CD4-positive, alpha-beta T cell treated with Interferon alpha-2 for 1 hour (primary cell): ENCODE measurements around the gene ZNF628.

Experiments used
- DNase-seq, 2 donors: peaks; one replicate each; pipeline ENCODE4 v3.0.0-alpha.2; 2020 to 2022

ZNF628 gene

GRCh38 chr19:55451163-55451964 is 25.1 kb upstream of the ZNF628 start:
- no peak for DNase-seq

GRCh38 chr19:55451965-55452748 is 24.3 kb upstream of the ZNF628 start:
- peak; percentile 43 to 47 for DNase-seq

- peak; percentile 50 to 57 for DNase-seq
These were observed 23.6 kb upstream of the ZNF628 start for GRCh38 chr19:55452749-55453346.

- DNase-seq = no peak
These were observed 22.7 kb upstream of the ZNF628 start for GRCh38 chr19:55453511-55454260.

- DNase-seq = peak; percentile 43 to 59
These were observed 21.6 kb upstream of the ZNF628 start for GRCh38 chr19:55454787-55455243.

- DNase-seq = no peak
These were observed 20.7 kb upstream of the ZNF628 start for GRCh38 chr19:55455576-55456235.

GRCh38 chr19:55456347-55456746 is 20.1 kb upstream of the ZNF628 start:
- no peak for DNase-seq

- DNase-seq = no peak
These were observed 18.5 kb upstream of the ZNF628 start for GRCh38 chr19:55457683-55458457.

GRCh38 chr19:55459551-55459949 is 16.9 kb upstream of the ZNF628 start:
- no peak for DNase-seq

- DNase-seq = no peak
These were observed 16.3 kb upstream of the ZNF628 start for GRCh38 chr19:55459950-55460657.

GRCh38 chr19:55460670-55461258 is 15.7 kb upstream of the ZNF628 start:
- DNase-seq = peak; percentile 18 to 37

GRCh38 chr19:55461259-55461973 is 15.0 kb upstream of the ZNF628 start, which contains the start of gene ISOC2:
TSS of gene ISOC2 (minus strand) at chr19:55461642. CDS start at chr19:55456486, 5,156 bp downstream.
- peak; percentile 100 for DNase-seq

GRCh38 chr19:55461974-55462626 is 14.3 kb upstream of the ZNF628 start:
- DNase-seq = no peak

- no peak for DNase-seq
These were observed 13.7 kb upstream of the ZNF628 start for GRCh38 chr19:55462722-55463121.

- DNase-seq = no peak
These were observed 12.8 kb upstream of the ZNF628 start for GRCh38 chr19:55463583-55464031.

- no peak for DNase-seq
These were observed 12.3 kb upstream of the ZNF628 start for GRCh38 chr19:55464039-55464661.

GRCh38 chr19:55464662-55465054 is 11.8 kb upstream of the ZNF628 start, which contains the start of gene C19orf85:
TSS of gene C19orf85 (minus strand) at chr19:55464751. CDS start at chr19:55464554, 197 bp downstream.
- DNase-seq = no peak
